Measurements from ENCODE around the gene IWS1. TPM values are rescaled to one million over a fixed set of nuclear protein-coding genes. Genes with fewer than 3 reads are reported as not detected.

IWS1 gene
- polyA plus RNA-seq, 10 donors, result 41.6 to 54.7 (median 49.6) TPM

Other genes starting within 250 kb of the IWS1 start
- gene ERCC3, start 232.3 kb downstream of the IWS1 start, polyA plus RNA-seq (ENCODE audit: insufficient read length in 10 of 10), result 10 to 100 TPM; 34.7 to 49.2 (median 41.3) TPM
- 10 to 100 TPM; 13.1 to 20.1 (median 17.4) TPM for gene MAP3K2, start 138.5 kb downstream of the IWS1 start, polyA plus RNA-seq (ENCODE audit: insufficient read length in 10 of 10)
- gene PROC, start 108.1 kb downstream of the IWS1 start, polyA plus RNA-seq (ENCODE audit: insufficient read length in 10 of 10), result under 1 TPM in 7 of 10 donors, not detected in 3; 0.10 to 0.55 (median 0.50) TPM
- 1 to 10 TPM in 5 of 10 donors, under 1 TPM in 5; 0.36 to 2.3 (median 1.0) TPM for gene MYO7B, start 9.2 kb upstream of the IWS1 start, polyA plus RNA-seq (ENCODE audit: insufficient read length in 10 of 10)
- 10 to 100 TPM in 1 of 10 donors, 1 to 10 TPM in 9; 3.1 to 10.6 (median 4.1) TPM for gene GPR17, start 119.7 kb upstream of the IWS1 start, polyA plus RNA-seq (ENCODE audit: insufficient read length in 10 of 10)
- 10 to 100 TPM; 25.1 to 43.8 (median 34.9) TPM for gene LIMS2, start 149.0 kb upstream of the IWS1 start, polyA plus RNA-seq (ENCODE audit: insufficient read length in 10 of 10)
- gene SFT2D3, start 175.0 kb upstream of the IWS1 start, polyA plus RNA-seq (ENCODE audit: insufficient read length in 10 of 10), result not detected